HepG2 (cell line): Measurements from ENCODE around the gene UBQLN4. TPM values are rescaled to one million over a fixed set of nuclear protein-coding genes. Genes with fewer than 3 reads are reported as not detected.

Experiments
- AGO1 ChIP-seq: fragments of 200-400 bp; formaldehyde crosslinking; IDR thresholded peaks from 2 replicates; pipeline ENCODE4 v1.6.1; 2017; ENCODE audit warnings: mild to moderate bottlenecking, low read depth, low read length, moderate library complexity; ENCODE audit not compliant: poor library complexity, severe bottlenecking
- AKNA ChIP-seq: sonication (generic); formaldehyde crosslinking; IDR thresholded peaks from 2 replicates; pipeline ENCODE4 v1.4.0; 2020; ENCODE audit warnings: missing genetic modification reagents, borderline replicate concordance
- BRCA1 ChIP-seq: sonication (generic); formaldehyde crosslinking; IDR thresholded peaks from 2 replicates; pipeline ENCODE4 v1.4.0; 2020; ENCODE audit warnings: missing genetic modification reagents
- CREB3 ChIP-seq: sonication (generic); formaldehyde crosslinking; IDR thresholded peaks from 2 replicates; pipeline ENCODE4 v1.5.0; 2020; ENCODE audit warnings: missing genetic modification reagents
- FOXP4 ChIP-seq: sonication (generic); formaldehyde crosslinking; IDR thresholded peaks from 2 replicates; pipeline ENCODE4 v1.4.0; 2020; ENCODE audit warnings: missing genetic modification reagents
- GATAD1 ChIP-seq: IDR thresholded peaks from 2 replicates; pipeline ENCODE4 v1.6.1; 2016; ENCODE audit warnings: missing genetic modification reagents, missing compliant biosample characterization
- GPBP1L1 ChIP-seq: sonication (generic); formaldehyde crosslinking; IDR thresholded peaks from 2 replicates; pipeline ENCODE4 v1.5.0; 2020; ENCODE audit warnings: mild to moderate bottlenecking, missing genetic modification reagents
- HOXA5 ChIP-seq: sonication (generic); formaldehyde crosslinking; IDR thresholded peaks from 2 replicates; pipeline ENCODE4 v1.4.0; 2020; ENCODE audit warnings: missing genetic modification reagents
- NBN ChIP-seq: fragments of 450-650 bp; conservative IDR thresholded peaks from 2 replicates; pipeline ENCODE4 v1.6.1; 2017
- NFIB ChIP-seq: sonication (generic); formaldehyde crosslinking; IDR thresholded peaks from 2 replicates; pipeline ENCODE4 v1.9.0; 2021; ENCODE audit warnings: missing genetic modification reagents, mild to moderate bottlenecking, borderline replicate concordance
- NFKB2 ChIP-seq: sonication (generic); formaldehyde crosslinking; IDR thresholded peaks from 2 replicates; pipeline ENCODE4 v1.4.0; 2020; ENCODE audit warnings: missing genetic modification reagents, borderline replicate concordance
- RXRA ChIP-seq: sonication (generic); formaldehyde crosslinking; IDR thresholded peaks from 2 replicates; pipeline ENCODE4 v1.5.1; 2020; ENCODE audit warnings: missing genetic modification reagents
- SAP130 ChIP-seq: IDR thresholded peaks from 2 replicates; pipeline ENCODE4 v1.6.1; 2016; ENCODE audit warnings: low read depth
- SIX4 ChIP-seq: sonication (generic); formaldehyde crosslinking; IDR thresholded peaks from 2 replicates; pipeline ENCODE4 v1.4.0; 2020; ENCODE audit warnings: missing genetic modification reagents
- TBL1XR1 ChIP-seq: fragments of 150-350 bp; IDR thresholded peaks from 2 replicates; pipeline ENCODE4 v1.6.1; 2014; ENCODE audit warnings: borderline replicate concordance, low read length; ENCODE audit not compliant: partially characterized antibody
- ZFYVE20 ChIP-seq: sonication (generic); formaldehyde crosslinking; IDR thresholded peaks from 2 replicates; pipeline ENCODE4 v1.8.0; 2023; ENCODE audit warnings: low read depth, mild to moderate bottlenecking, moderate library complexity, missing genetic modification reagents, borderline replicate concordance
- ZNF251 ChIP-seq: sonication (generic); formaldehyde crosslinking; IDR thresholded peaks from 2 replicates; pipeline ENCODE4 v1.9.0; 2021; ENCODE audit warnings: mild to moderate bottlenecking, missing genetic modification reagents
- ZNF678 ChIP-seq: sonication (generic); formaldehyde crosslinking; IDR thresholded peaks from 2 replicates; pipeline ENCODE4 v1.4.0; 2020; ENCODE audit warnings: mild to moderate bottlenecking, missing genetic modification reagents
- polyA plus RNA-seq, 8 experiments: library from polyadenylated mRNA; depleted of rRNA in 3 of 8; stranded (reverse) in 7 of 8; unstranded in 1 of 8; fragments of >200 nt; fragmentation: Illumina TruSeq in 4 of 8; extraction: Trizol in 4 of 8; gene quantifications; 2 replicates each; pipeline versions ENCODE4 v1.2.1 to v1.2.3, GENCODE V29; 2011 to 2016; ENCODE audit warnings: low read depth in 4 of 8, missing spikeins in 1 of 8, mixed read lengths in 1 of 8; ENCODE audit not compliant: insufficient read depth in 1 of 8
- total RNA-seq, 5 experiments: library from RNA; depleted of rRNA; stranded (reverse); fragments of >200 nt; fragmentation: Illumina TruSeq; extraction: Trizol; gene quantifications; 2 replicates each; pipeline ENCODE4 v1.2.3, GENCODE V29; 2016; ENCODE audit warnings: low read depth in 1 of 5

Gene UBQLN4
- total and polyA plus RNA-seq, 2 of the 13 experiments (the other 11 are each of a cell fraction or from before 2014, with no cell fraction given): 31.5 to 39.8 TPM

DNA sequence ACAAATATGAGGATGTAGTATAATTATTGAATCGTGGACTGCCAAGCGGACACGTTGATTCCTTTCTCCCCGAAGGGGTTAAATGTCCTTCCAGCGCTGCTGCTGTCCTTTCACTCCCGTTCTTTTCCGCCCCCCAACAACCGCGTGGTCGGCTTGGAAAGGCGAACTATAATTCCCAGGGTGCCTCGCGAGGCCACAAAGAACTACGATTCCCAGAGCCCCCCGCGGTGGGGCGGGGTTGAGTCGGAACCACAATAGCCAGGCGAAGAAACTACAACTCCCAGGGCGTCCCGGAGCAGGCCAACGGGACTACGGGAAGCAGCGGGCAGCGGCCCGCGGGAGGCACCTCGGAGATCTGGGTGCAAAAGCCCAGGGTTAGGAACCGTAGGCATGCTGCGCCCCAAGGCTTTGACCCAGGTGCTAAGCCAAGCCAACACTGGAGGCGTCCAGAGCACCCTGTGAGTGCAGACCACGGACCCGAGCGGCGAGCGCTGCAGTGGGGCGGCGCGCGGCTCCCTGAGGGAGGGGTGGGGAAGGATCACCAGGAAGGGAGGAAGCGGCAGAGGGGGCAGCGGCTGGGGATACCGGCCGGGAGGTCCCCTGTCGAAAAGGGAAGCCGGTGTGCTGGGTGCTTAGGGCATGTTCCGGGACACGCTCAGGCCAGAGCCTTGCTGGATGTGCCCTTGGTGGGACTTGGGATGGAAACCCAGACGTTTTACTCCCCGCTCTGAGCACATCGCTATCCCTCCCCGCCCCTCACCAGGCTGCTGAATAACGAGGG, 1.1 kb upstream of the UBQLN4 start, which contains the start of gene LAMTOR2 (continued):
- TF ChIP-seq ZFYVE20 (no peak), FOXP4 (peak; percentile 46), AKNA (CRISPR knock-in tag) (no peak), ZNF251 (CRISPR knock-in tag) (no peak), HOXA5 (peak; percentile 42; the same call in 1 of the 2 replicates), TBL1XR1 (peak; percentile 67), NFKB2 (CRISPR knock-in tag) (peak; percentile 41; the same call in 1 of the 2 replicates), GATAD1 (peak; percentile 88), SAP130 (CRISPR knock-in tag) (peak; percentile 91), GPBP1L1 (CRISPR knock-in tag) (no peak), CREB3 (CRISPR knock-in tag) (no peak), ZNF678 (CRISPR knock-in tag) (peak; percentile 53; the same call in 1 of the 2 replicates), NBN (no peak), AGO1 (no peak), SIX4 (peak; percentile 56; the same call in 1 of the 2 replicates), RXRA (0 out of 2 replicates have a peak, but pooled peaks have one; percentile 27), BRCA1 (CRISPR knock-in tag) (no peak; the same call in 1 of the 2 replicates), NFIB (CRISPR knock-in tag) (no peak)
